SK-MEL-5 (cell line): ENCODE measurements around the gene ORMDL2. TPM values are rescaled to one million over a fixed set of nuclear protein-coding genes. Genes with fewer than 3 reads are reported as not detected.
"Not testable (repeated sequence)": the region's sequence is repeated elsewhere in the genome, so short reads cannot be mapped to it uniquely, and the experiment has no call there.

Experiments
- DNase-seq: peaks from one replicate; pipeline ENCODE4 v3.0.0-alpha.2; 2016; ENCODE audit warnings: low read depth, low spot score
- in situ Hi-C: cut with HindIII; loops from 2 replicates; pipeline ENCODE4 v1.10.0; 2016; ENCODE audit warnings: low sequenced_read_pairs, high pct_unique_total_duplicates, low pct_unique_long_range_greater_than_20kb
- total RNA-seq: library from RNA; depleted of rRNA; stranded (reverse); fragments of >200 nt; shearing (Covaris generic); gene quantifications from 2 replicates; pipeline ENCODE4 v1.2.3, GENCODE V29; 2014; rRNA removed

The ORMDL2 gene
- total RNA-seq, 1 experiment from 2014 or later, result 51.7 TPM

- in situ Hi-C loops, result no loop called here
Measured at GRCh38 chr12:55845361-55845760, 27.5 kb downstream of the ORMDL2 start.

GRCh38 chr12:55845785-55846496 is 28.1 kb downstream of the ORMDL2 start:
- in situ Hi-C loops, result no loop called here
- no peak for DNase-seq

More at GRCh38 chr12:55845361-55845760, 27.5 kb downstream of the ORMDL2 start:
- no peak for DNase-seq

GRCh38 chr12:55847033-55847432 is 29.2 kb downstream of the ORMDL2 start:
- peak; percentile 39 for DNase-seq
- in situ Hi-C loops, result no loop called here

GRCh38 chr12:55847603-55848291 is 29.9 kb downstream of the ORMDL2 start:
- in situ Hi-C loops, result no loop called here

GRCh38 chr12:55849616-55850343 is 31.9 kb downstream of the ORMDL2 start:
- in situ Hi-C loops, result no loop called here
- DNase-seq, result no peak

More at GRCh38 chr12:55847603-55848291, 29.9 kb downstream of the ORMDL2 start:
- DNase-seq, result peak; percentile 52

- in situ Hi-C loops, result no loop called here
- no peak for DNase-seq
Measured at GRCh38 chr12:55850401-55850800, 32.6 kb downstream of the ORMDL2 start.

- in situ Hi-C loops, result no loop called here
- DNase-seq, result no peak
Measured at GRCh38 chr12:55850893-55851292, 33.1 kb downstream of the ORMDL2 start.

GRCh38 chr12:55852740-55853139 is 34.9 kb downstream of the ORMDL2 start:
- DNase-seq, result no peak
- in situ Hi-C loops, result no loop called here

GRCh38 chr12:55861396-55861795 is 43.6 kb downstream of the ORMDL2 start:
- in situ Hi-C loops, result no loop called here
- no peak for DNase-seq

- no peak for DNase-seq
- in situ Hi-C loops, result no loop called here
Measured at GRCh38 chr12:55861871-55862270, 44.0 kb downstream of the ORMDL2 start.

GRCh38 chr12:55862286-55862685 is 44.4 kb downstream of the ORMDL2 start:
- DNase-seq, result no peak
- in situ Hi-C loops, result no loop called here

GRCh38 chr12:55862931-55863330 is 45.1 kb downstream of the ORMDL2 start:
- DNase-seq, in situ Hi-C loops: not testable (repeated sequence)

- in situ Hi-C loops, result no loop called here
- no peak for DNase-seq
Measured at GRCh38 chr12:55865327-55865726, 47.5 kb downstream of the ORMDL2 start.

- DNase-seq, in situ Hi-C loops: not testable (repeated sequence)
Measured at GRCh38 chr12:55866454-55867004, 48.7 kb downstream of the ORMDL2 start.

Other genes starting within 250 kb of the ORMDL2 start
- gene OR2AP1, start 245.6 kb upstream of the ORMDL2 start, total RNA-seq, result not detected in 2 replicates
- gene OR10P1, start 181.1 kb upstream of the ORMDL2 start, total RNA-seq, result not detected in 2 replicates
- gene ITGA7, start 110.1 kb upstream of the ORMDL2 start, total RNA-seq, result 60.5 and 65.4 TPM in 2 replicates
- 119 and 124 TPM in 2 replicates for gene BLOC1S1, start 102.0 kb upstream of the ORMDL2 start, total RNA-seq
- 2.3 and 3.0 TPM in 2 replicates for gene RDH5, start 97.6 kb upstream of the ORMDL2 start, total RNA-seq
- 3,613 and 3,895 TPM in 2 replicates for gene CD63, start 89.0 kb upstream of the ORMDL2 start, total RNA-seq
- 12.1 and 15.0 TPM in 2 replicates for gene GDF11, start 74.9 kb upstream of the ORMDL2 start, total RNA-seq
- gene SARNP, start 317 bp upstream of the ORMDL2 start, total RNA-seq, result 60.0 and 69.4 TPM in 2 replicates
- 51.4 and 51.9 TPM in 2 replicates for gene DNAJC14, start 11.5 kb downstream of the ORMDL2 start, total RNA-seq
- gene MMP19, start 24.9 kb downstream of the ORMDL2 start, total RNA-seq, result not detected in 2 replicates
- 21.1 and 29.2 TPM in 2 replicates for gene PYM1, start 109.9 kb downstream of the ORMDL2 start, total RNA-seq
- gene DGKA, start 113.1 kb downstream of the ORMDL2 start, total RNA-seq, result 5.7 and 6.9 TPM in 2 replicates
- 10,199 and 10,765 TPM in 2 replicates for gene PMEL, start 148.0 kb downstream of the ORMDL2 start, total RNA-seq
- 896 and 917 TPM in 2 replicates for gene CDK2, start 148.8 kb downstream of the ORMDL2 start, total RNA-seq
- 169 and 175 TPM in 2 replicates for gene RAB5B, start 156.0 kb downstream of the ORMDL2 start, total RNA-seq
- gene SUOX, start 179.2 kb downstream of the ORMDL2 start, total RNA-seq, result 11.2 and 16.1 TPM in 2 replicates
- 0.79 and 1.1 TPM in 2 replicates for gene IKZF4, start 203.0 kb downstream of the ORMDL2 start, total RNA-seq
- 372 and 394 TPM in 2 replicates for gene RPS26, start 223.9 kb downstream of the ORMDL2 start, total RNA-seq